H9 (cell line): Measurements from ENCODE around the gene IGSF9B. TPM values are rescaled to one million over a fixed set of nuclear protein-coding genes. Genes with fewer than 3 reads are reported as not detected.
A peak's percentile ranks its signal among the peaks of the same experiment; 100 is the strongest.

Experiments used
- DNase-seq: peaks from one replicate; pipeline ENCODE4 v3.0.0-alpha.2; 2017
- H2AFZ ChIP-seq: one replicate; pipeline ENCODE4 v1.6.1; 2013; ENCODE audit warnings: mild to moderate bottlenecking, low read length, control low read depth, moderate library complexity
- H2AK5ac ChIP-seq: 2 replicates; pipeline ENCODE4 v1.6.1; 2013; ENCODE audit warnings: low read length, control low read depth, mixed read lengths; ENCODE audit not compliant: insufficient read length
- H2BK120ac ChIP-seq: one replicate; pipeline ENCODE4 v1.6.1; 2013; ENCODE audit warnings: low read depth, mild to moderate bottlenecking, low read length, control low read depth, inconsistent platforms; ENCODE audit not compliant: poor library complexity, severe bottlenecking
- H2BK12ac ChIP-seq: 2 replicates; pipeline ENCODE4 v1.6.1; 2013; ENCODE audit warnings: low read length, control low read depth, mixed read lengths, low read depth; ENCODE audit not compliant: insufficient read length
- H2BK15ac ChIP-seq: 2 replicates; pipeline ENCODE4 v1.6.1; 2013; ENCODE audit warnings: low read depth, low read length, control low read depth
- H2BK20ac ChIP-seq: one replicate; pipeline ENCODE4 v1.6.1; 2013; ENCODE audit warnings: low read depth, mild to moderate bottlenecking, low read length, control low read depth, inconsistent platforms; ENCODE audit not compliant: poor library complexity, severe bottlenecking
- H2BK5ac ChIP-seq: 2 replicates; pipeline ENCODE4 v1.6.1; 2013; ENCODE audit warnings: low read length, control low read depth, mixed read lengths; ENCODE audit not compliant: insufficient read length
- H3K14ac ChIP-seq: 2 replicates; pipeline ENCODE4 v1.6.1; 2013; ENCODE audit warnings: low read length, control low read depth; ENCODE audit not compliant: insufficient read depth
- H3K18ac ChIP-seq: 2 replicates; pipeline ENCODE4 v1.6.1; 2013; ENCODE audit warnings: low read depth, mild to moderate bottlenecking, mixed read lengths, low read length, control low read depth; ENCODE audit not compliant: insufficient read length
- H3K23ac ChIP-seq: 2 replicates; pipeline ENCODE4 v1.6.1; 2013; ENCODE audit warnings: low read length, control low read depth, mixed read lengths, low read depth; ENCODE audit not compliant: insufficient read length
- H3K23me2 ChIP-seq: 2 replicates; pipeline ENCODE4 v1.6.1; 2013; ENCODE audit warnings: low read depth, mild to moderate bottlenecking, mixed read lengths, low read length, control low read depth; ENCODE audit not compliant: insufficient read length, poor library complexity, severe bottlenecking
- H3K27ac ChIP-seq: 2 replicates; pipeline ENCODE4 v1.5.1; 2013; ENCODE audit warnings: low read length, control low read depth, mixed read lengths, low read depth; ENCODE audit not compliant: insufficient read length
- H3K27me3 ChIP-seq: 2 replicates; pipeline ENCODE4 v1.6.1; 2013; ENCODE audit warnings: low read length, control low read depth, inconsistent platforms; ENCODE audit not compliant: insufficient read depth
- H3K4ac ChIP-seq: 2 replicates; pipeline ENCODE4 v1.6.1; 2013; ENCODE audit warnings: low read depth, mild to moderate bottlenecking, control low read depth, inconsistent platforms, low read length, moderate library complexity
- H3K4me1 ChIP-seq: 2 replicates; pipeline ENCODE4 v1.6.1; 2013; ENCODE audit warnings: low read length, control low read depth, inconsistent platforms; ENCODE audit not compliant: insufficient read depth
- H3K4me2 ChIP-seq: 2 replicates; pipeline ENCODE4 v1.6.1; 2013; ENCODE audit warnings: low read length, control low read depth, mixed read lengths; ENCODE audit not compliant: insufficient read length, insufficient read depth
- H3K56ac ChIP-seq: 2 replicates; pipeline ENCODE4 v1.6.1; 2013; ENCODE audit warnings: low read depth, mild to moderate bottlenecking, mixed read lengths, low read length, control low read depth; ENCODE audit not compliant: insufficient read length
- H3K79me1 ChIP-seq: 2 replicates; pipeline ENCODE4 v1.6.1; 2013; ENCODE audit warnings: low read depth, mild to moderate bottlenecking, moderate library complexity, low read length, control low read depth, inconsistent platforms; ENCODE audit not compliant: insufficient read depth, poor library complexity, severe bottlenecking
- H3K79me2 ChIP-seq: 2 replicates; pipeline ENCODE4 v1.6.1; 2013; ENCODE audit warnings: low read length, control low read depth, inconsistent platforms; ENCODE audit not compliant: insufficient read depth
- H3K9ac ChIP-seq: 2 replicates; pipeline ENCODE4 v1.6.1; 2013; ENCODE audit warnings: low read length, control low read depth, mixed read lengths; ENCODE audit not compliant: insufficient read length; ENCODE audit errors: extremely low read depth
- H3K9me3 ChIP-seq: one replicate; pipeline ENCODE4 v1.6.1; 2013; ENCODE audit warnings: low read depth, low read length, inconsistent platforms; ENCODE audit not compliant: control insufficient read depth
- H3T11ph ChIP-seq: one replicate; pipeline ENCODE4 v1.6.1; 2013; ENCODE audit warnings: mild to moderate bottlenecking, low read length, control low read depth, inconsistent platforms
- H4K20me1 ChIP-seq: one replicate; pipeline ENCODE4 v1.6.1; 2013; ENCODE audit not compliant: control insufficient read depth, insufficient read length, insufficient read depth
- H4K5ac ChIP-seq: 2 replicates; pipeline ENCODE4 v1.6.1; 2013; ENCODE audit warnings: low read depth, mild to moderate bottlenecking, mixed read lengths, low read length, control low read depth; ENCODE audit not compliant: insufficient read length
- H4K8ac ChIP-seq: replicated peaks from 2 replicates; pipeline ENCODE4 v1.6.1; 2013; ENCODE audit warnings: low read length, control low read depth, mixed read lengths, low read depth; ENCODE audit not compliant: insufficient read length
- H4K91ac ChIP-seq: 2 replicates; pipeline ENCODE4 v1.6.1; 2013; ENCODE audit warnings: low read depth, mild to moderate bottlenecking, moderate library complexity, mixed read lengths, low read length, control low read depth; ENCODE audit not compliant: insufficient read length
- H3K27ac Mint-ChIP-seq, 3 experiments: 2 replicates in 2 of 3; 3 replicates in 1 of 3; pipeline ENCODE4 v1.8.0; 2020 to 2021; ENCODE audit warnings: mixed read lengths in 3 of 3, mild to moderate bottlenecking in 1 of 3, moderate library complexity in 1 of 3
- H3K27me3 Mint-ChIP-seq: 2 replicates; pipeline ENCODE4 v1.8.0; 2021; ENCODE audit warnings: low read depth, mild to moderate bottlenecking, moderate library complexity, mixed read lengths
- H3K36me3 Mint-ChIP-seq, 3 experiments: 2 replicates in 2 of 3; 3 replicates in 1 of 3; pipeline ENCODE4 v1.8.0; 2020 to 2021; ENCODE audit warnings: low read depth in 3 of 3, mixed read lengths in 3 of 3; ENCODE audit not compliant: insufficient read depth in 1 of 3
- H3K4me1 Mint-ChIP-seq, 2 experiments: 2 replicates each; pipeline ENCODE4 v1.8.0; 2020; ENCODE audit warnings: mixed read lengths in 2 of 2
- H3K4me3 Mint-ChIP-seq, 2 experiments: 2 replicates in 1 of 2; 3 replicates in 1 of 2; pipeline ENCODE4 v1.8.0; 2020 to 2021; ENCODE audit warnings: mild to moderate bottlenecking in 2 of 2, mixed read lengths in 2 of 2, moderate library complexity in 1 of 2
- H3K9me3 Mint-ChIP-seq, 2 experiments: 2 replicates in 1 of 2; 3 replicates in 1 of 2; pipeline ENCODE4 v1.8.0; 2020; ENCODE audit warnings: mild to moderate bottlenecking in 2 of 2, mixed read lengths in 2 of 2, moderate library complexity in 1 of 2
- WGBS: extraction: QIAGEN DNeasy Blood & Tissue Kit; methylation state at CpG from one replicate; pipeline ENCODE4 v1.1.7; 2013; ENCODE audit warnings: missing lambda C conversion rate, low lambda C conversion rate, mixed read lengths; ENCODE audit not compliant: insufficient read length; ENCODE audit errors: extremely low coverage; 5-methylcytosine and 5-hydroxymethylcytosine counted together
- total RNA-seq: library from RNA; stranded (reverse); gene quantifications from 2 replicates; pipeline ENCODE4 v1.2.1, GENCODE V29; 2021
- TF ChIP-seq, protein P1 (sequence below): fragments of 200-600 bp; sonication (generic); conservative IDR thresholded peaks from 3 replicates; pipeline ENCODE4 v1.8.0; 2021; ENCODE audit warnings: antibody characterized with exemption, mild to moderate bottlenecking

The IGSF9B gene
- total RNA-seq, 1 experiment from 2014 or later = 25.7 TPM

GRCh38 chr11:133893381-133893780 is 63.4 kb downstream of the IGSF9B start:
- no peaks in the 10 kb centered on the region for H3K9me3 Mint-ChIP-seq

More at GRCh38 chr11:133893381-133893780, 63.4 kb downstream of the IGSF9B start:
- no peak overlapping the region for H3K27ac ChIP-seq
- H3K23ac ChIP-seq = no peak overlapping the region
- H3K79me1 ChIP-seq = no peaks in the 10 kb centered on the region
- no peak overlapping the region for H3K18ac ChIP-seq
- DNase-seq = peak; percentile 17
- peaks cover 28 to 31% of the 10 kb centered on the region in 2 experiments for H3K4me1 Mint-ChIP-seq
- H3K4me3 Mint-ChIP-seq = no peak overlapping the region
- H2BK15ac ChIP-seq = no peak overlapping the region
- peaks cover 17% of the 10 kb centered on the region for H3K27me3 Mint-ChIP-seq
- H3K79me2 ChIP-seq = no peaks in the 10 kb centered on the region
- no peaks in the 10 kb centered on the region for H3K27me3 ChIP-seq
- no peak overlapping the region for H3K56ac ChIP-seq
- TF ChIP-seq, protein P1, sequence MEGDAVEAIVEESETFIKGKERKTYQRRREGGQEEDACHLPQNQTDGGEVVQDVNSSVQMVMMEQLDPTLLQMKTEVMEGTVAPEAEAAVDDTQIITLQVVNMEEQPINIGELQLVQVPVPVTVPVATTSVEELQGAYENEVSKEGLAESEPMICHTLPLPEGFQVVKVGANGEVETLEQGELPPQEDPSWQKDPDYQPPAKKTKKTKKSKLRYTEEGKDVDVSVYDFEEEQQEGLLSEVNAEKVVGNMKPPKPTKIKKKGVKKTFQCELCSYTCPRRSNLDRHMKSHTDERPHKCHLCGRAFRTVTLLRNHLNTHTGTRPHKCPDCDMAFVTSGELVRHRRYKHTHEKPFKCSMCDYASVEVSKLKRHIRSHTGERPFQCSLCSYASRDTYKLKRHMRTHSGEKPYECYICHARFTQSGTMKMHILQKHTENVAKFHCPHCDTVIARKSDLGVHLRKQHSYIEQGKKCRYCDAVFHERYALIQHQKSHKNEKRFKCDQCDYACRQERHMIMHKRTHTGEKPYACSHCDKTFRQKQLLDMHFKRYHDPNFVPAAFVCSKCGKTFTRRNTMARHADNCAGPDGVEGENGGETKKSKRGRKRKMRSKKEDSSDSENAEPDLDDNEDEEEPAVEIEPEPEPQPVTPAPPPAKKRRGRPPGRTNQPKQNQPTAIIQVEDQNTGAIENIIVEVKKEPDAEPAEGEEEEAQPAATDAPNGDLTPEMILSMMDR = no peak
- no peak overlapping the region for H3K27ac Mint-ChIP-seq
- no peak overlapping the region for H2BK120ac ChIP-seq
- peaks cover 0 to 6% (median 3%) of the 10 kb centered on the region in 3 experiments; a peak in 5 of 7 replicates for H3K36me3 Mint-ChIP-seq
- H3K9ac ChIP-seq = no peak overlapping the region
- no peaks in the 10 kb centered on the region for H3K9me3 ChIP-seq
- no CpG with 5 or more reads among the region's 14 CpGs for WGBS
- peak overlapping the region; percentile 4; the same call in 1 of the 2 replicates for H3K14ac ChIP-seq
- no peak overlapping the region for H3K4me2 ChIP-seq
- H4K8ac ChIP-seq = no peak overlapping the region
- no peak overlapping the region for H2BK20ac ChIP-seq
- H3K4ac ChIP-seq = no peak overlapping the region
- no peak overlapping the region for H2AFZ ChIP-seq
- no peaks in the 10 kb centered on the region for H4K20me1 ChIP-seq
- H2BK12ac ChIP-seq = no peak overlapping the region
- H3K23me2 ChIP-seq = no peaks in the 10 kb centered on the region
- no peak overlapping the region for H4K91ac ChIP-seq
- no peak overlapping the region for H2AK5ac ChIP-seq
- H3K4me1 ChIP-seq = peaks cover 6% of the 10 kb centered on the region; the same call in 1 of the 2 replicates
- H3T11ph ChIP-seq = no peak overlapping the region
- no peak overlapping the region for H2BK5ac ChIP-seq
- no peak overlapping the region for H4K5ac ChIP-seq
